CD14-positive monocyte (primary cell): ENCODE results near the gene IFI27. TPM values are rescaled to one million over a fixed set of nuclear protein-coding genes. Genes with fewer than 3 reads are reported as not detected.

Experiments
- DNase-seq, 3 donors: peaks; one replicate each; pipeline ENCODE4 v3.0.0-alpha.2; 2011 to 2022
- H2AFZ ChIP-seq: 2 replicates; pipeline ENCODE4 v1.6.0; 2012; ENCODE audit warnings: mild to moderate bottlenecking, low read depth, low read length, inconsistent platforms; ENCODE audit not compliant: insufficient read depth, poor library complexity, severe bottlenecking
- H3K27ac ChIP-seq, 2 donors: 1 replicate in 1 of 2; 2 replicates in 1 of 2; pipeline ENCODE4 v1.5.1; 2012 to 2013; ENCODE audit warnings: low read length in 2 of 2, control low read depth in 1 of 2, inconsistent platforms in 1 of 2, low read depth in 1 of 2, mild to moderate bottlenecking in 1 of 2
- H3K27me3 ChIP-seq, 2 donors: one replicate each; pipeline versions ENCODE4 v1.6.0 to v1.6.1; 2011 to 2013; ENCODE audit warnings: low read length in 2 of 2; ENCODE audit not compliant: control insufficient read depth in 2 of 2, insufficient read depth in 2 of 2
- H3K36me3 ChIP-seq, 2 donors: replicated peaks in 1 of 2; 1 replicate in 1 of 2; 2 replicates in 1 of 2; pipeline versions ENCODE4 v1.5.1 to v1.6.1; 2012 to 2013; ENCODE audit warnings: low read length in 2 of 2, control low read depth in 1 of 2, inconsistent platforms in 1 of 2, mild to moderate bottlenecking in 1 of 2; ENCODE audit not compliant: insufficient read depth in 2 of 2, control insufficient read depth in 1 of 2
- H3K4me1 ChIP-seq, 2 donors: 1 replicate in 1 of 2; 2 replicates in 1 of 2; pipeline versions ENCODE4 v1.5.1 to v1.6.1; 2012 to 2013; ENCODE audit warnings: low read length in 2 of 2, control low read depth in 1 of 2, inconsistent platforms in 1 of 2, mild to moderate bottlenecking in 1 of 2, moderate library complexity in 1 of 2; ENCODE audit not compliant: insufficient read depth in 2 of 2, control insufficient read depth in 1 of 2
- H3K4me2 ChIP-seq: replicated peaks from 2 replicates; pipeline ENCODE3; 2012; ENCODE audit warnings: low read length, moderate library complexity, mild to moderate bottlenecking; ENCODE audit not compliant: poor library complexity, severe bottlenecking; ENCODE audit errors: extremely low read depth
- H3K4me3 ChIP-seq, 3 experiments: fragments of 200-600 bp in 1 of 3; sonication (generic) in 1 of 3; replicated peaks in 1 of 3; 1 replicate in 2 of 3; 2 replicates in 1 of 3; pipeline ENCODE4 v1.5.1; 2011 to 2013; ENCODE audit warnings: low read length in 3 of 3, mild to moderate bottlenecking in 3 of 3, control low read depth in 2 of 3, low read depth in 2 of 3, inconsistent platforms in 1 of 3, moderate library complexity in 1 of 3
- H3K79me2 ChIP-seq: 2 replicates; pipeline ENCODE4 v1.6.0; 2012; ENCODE audit warnings: mild to moderate bottlenecking, control low read depth, inconsistent platforms, low read length, moderate library complexity; ENCODE audit not compliant: insufficient read depth
- H3K9ac ChIP-seq: 2 replicates; pipeline ENCODE4 v1.6.0; 2017; ENCODE audit warnings: low read length, mild to moderate bottlenecking; ENCODE audit not compliant: insufficient read depth, poor library complexity, severe bottlenecking
- H3K9me3 ChIP-seq, 2 donors: replicated peaks in 1 of 2; 1 replicate in 1 of 2; 2 replicates in 1 of 2; pipeline versions ENCODE4 v1.5.1 to v1.6.1; 2012 to 2013; ENCODE audit warnings: low read length in 2 of 2, control low read depth in 1 of 2; ENCODE audit not compliant: control insufficient read depth in 1 of 2, insufficient read depth in 1 of 2
- H4K20me1 ChIP-seq: 2 replicates; pipeline ENCODE4 v1.6.0; 2012; ENCODE audit warnings: mild to moderate bottlenecking, low read length, control low read depth, moderate library complexity; ENCODE audit not compliant: insufficient read depth
- H3K27ac Mint-ChIP-seq, 7 donors: one replicate each; pipeline ENCODE4 v1.8.0; 2020; ENCODE audit warnings: mild to moderate bottlenecking in 7 of 7, mixed read lengths in 7 of 7, moderate library complexity in 6 of 7, inconsistent platforms in 2 of 7
- H3K27me3 Mint-ChIP-seq, 3 donors: one replicate each; pipeline ENCODE4 v1.8.0; 2021 to 2022; ENCODE audit warnings: low read depth in 3 of 3, mild to moderate bottlenecking in 3 of 3, mixed read lengths in 3 of 3, moderate library complexity in 3 of 3, inconsistent platforms in 1 of 3
- H3K36me3 Mint-ChIP-seq, 2 donors: one replicate each; pipeline ENCODE4 v1.8.0; 2020; ENCODE audit warnings: mixed read lengths in 2 of 2, inconsistent platforms in 1 of 2, mild to moderate bottlenecking in 1 of 2
- H3K4me1 Mint-ChIP-seq: one replicate; pipeline ENCODE4 v1.8.0; 2020; ENCODE audit warnings: mild to moderate bottlenecking, mixed read lengths
- H3K4me3 Mint-ChIP-seq, 2 donors: one replicate each; pipeline ENCODE4 v1.8.0; 2020; ENCODE audit warnings: mild to moderate bottlenecking in 2 of 2, mixed read lengths in 2 of 2, moderate library complexity in 1 of 2
- H3K9me3 Mint-ChIP-seq, 7 donors: one replicate each; pipeline ENCODE4 v1.8.0; 2020 to 2022; ENCODE audit warnings: mixed read lengths in 7 of 7, mild to moderate bottlenecking in 6 of 7, moderate library complexity in 6 of 7, inconsistent platforms in 2 of 7
- CTCF ChIP-seq: fragments of 200-600 bp; IDR thresholded peaks from one replicate; pipeline ENCODE4 v1.8.0; 2022; ENCODE audit warnings: antibody characterized with exemption, mild to moderate bottlenecking
- WGBS: methylation state at CpG from one replicate; pipeline ENCODE4 v1.1.5; 2013; ENCODE audit warnings: missing lambda C conversion rate; ENCODE audit not compliant: insufficient coverage; 5-methylcytosine and 5-hydroxymethylcytosine counted together
- intact Hi-C, 2 donors: fragments of 100-400 bp; cut with micrococcal nuclease; formaldehyde crosslinking; loops; one replicate each; pipeline versions ENCODE4 v1.15.0 to v1.15.1; 2023
- polyA plus RNA-seq, 3 donors: library from polyadenylated mRNA; depleted of rRNA in 1 of 3; unstranded in 2 of 3; stranded (reverse) in 1 of 3; fragments of 300-500 nt in 2 of 3; fragments of >200 nt in 1 of 3; fragmentation: Illumina TruSeq in 2 of 3; gene quantifications; 1 replicate in 2 of 3; 2 replicates in 1 of 3; pipeline ENCODE4 v1.2.3, GENCODE V29; 2012 to 2021

Gene IFI27
- polyA plus RNA-seq, 3 donors = 3.0 to 3.9 (median 3.3) TPM

- peaks cover 15% of the 10 kb centered on the region for H3K4me1 Mint-ChIP-seq
- intact Hi-C loops = no loop called here
- peaks cover 10% of the 10 kb centered on the region in 2 donors for H3K4me1 ChIP-seq
- no peak overlapping the region for H3K4me2 ChIP-seq
- H3K4me3 ChIP-seq = no peak overlapping the region
- H3K27ac ChIP-seq = no peak overlapping the region
- no peak for DNase-seq
- no peaks in the 10 kb centered on the region for H3K36me3 ChIP-seq
- H2AFZ ChIP-seq = no peak overlapping the region
- H3K9me3 Mint-ChIP-seq = peaks cover 0 to 3% (median 0%) of the 10 kb centered on the region in 7 donors
- TF ChIP-seq CTCF = no peak
- no peak overlapping the region for H3K4me3 Mint-ChIP-seq
- 100% methylated on average over 1 of the region's 7 CpGs for WGBS
- no peaks in the 10 kb centered on the region for H4K20me1 ChIP-seq
- H3K27ac Mint-ChIP-seq = no peak overlapping the region
- H3K9me3 ChIP-seq = no peaks in the 10 kb centered on the region
- H3K27me3 Mint-ChIP-seq = peaks cover 6 to 22% (median 13%) of the 10 kb centered on the region in 3 donors
- no peaks in the 10 kb centered on the region for H3K79me2 ChIP-seq
- H3K27me3 ChIP-seq = no peaks in the 10 kb centered on the region
- H3K36me3 Mint-ChIP-seq = no peaks in the 10 kb centered on the region
- no peak overlapping the region for H3K9ac ChIP-seq
These were observed 2.5 kb downstream of the IFI27 start for GRCh38 chr14:94113073-94113472.

GRCh38 chr14:94113490-94113889 is 3.0 kb downstream of the IFI27 start:
- Histone ChIP-seq H3K27ac (no peak overlapping the region), H3K79me2 (no peaks in the 10 kb centered on the region), H3K4me3 (no peak overlapping the region), H3K36me3 (no peaks in the 10 kb centered on the region), H3K27me3 (no peaks in the 10 kb centered on the region), H3K9ac (no peak overlapping the region), H3K4me1 (peaks cover 10% of the 10 kb centered on the region in 2 donors), H2AFZ (no peak overlapping the region), H4K20me1 (no peaks in the 10 kb centered on the region), H3K9me3 (no peaks in the 10 kb centered on the region), H3K4me2 (no peak overlapping the region)
- WGBS = 74% methylated on average over 5 of the region's 6 CpGs
- no peak for DNase-seq
- no peak for TF ChIP-seq CTCF
- intact Hi-C loops = no loop called here
- Mint-ChIP-seq H3K4me1 (peaks cover 15% of the 10 kb centered on the region), H3K27me3 (peaks cover 6 to 25% (median 13%) of the 10 kb centered on the region in 3 donors), H3K27ac (no peak overlapping the region), H3K9me3 (peaks cover 0 to 2% (median 0%) of the 10 kb centered on the region in 7 donors), H3K4me3 (no peak overlapping the region), H3K36me3 (no peaks in the 10 kb centered on the region)
